OCI-LY1 (cell line): ENCODE results near the gene CDC42BPA.

Experiments
- H2AFZ ChIP-seq: fragments of 200-600 bp; sonication (generic), shearing (Covaris generic); 2 replicates; pipeline ENCODE4 v1.6.0; 2014; ENCODE audit warnings: antibody characterized with exemption, mild to moderate bottlenecking, low read length
- H3F3A ChIP-seq: fragments of 200-600 bp; sonication (generic), shearing (Covaris generic); 2 replicates; pipeline ENCODE4 v1.6.0; 2014; ENCODE audit warnings: mild to moderate bottlenecking, antibody characterized with exemption, low read length, moderate library complexity; ENCODE audit not compliant: insufficient read depth
- H3K27ac ChIP-seq: fragments of 200-600 bp; sonication (generic); 2 replicates; pipeline ENCODE4 v1.5.1; 2014; ENCODE audit warnings: low read length, mixed run types, mild to moderate bottlenecking, low read depth; ENCODE audit not compliant: poor library complexity, severe bottlenecking
- H3K27me3 ChIP-seq: fragments of 200-600 bp; sonication (generic); 2 replicates; pipeline ENCODE4 v1.6.0; 2014; ENCODE audit warnings: antibody characterized with exemption, mild to moderate bottlenecking, low read length, moderate library complexity; ENCODE audit not compliant: insufficient read depth
- H3K36me3 ChIP-seq: fragments of 200-600 bp; sonication (generic); 2 replicates; pipeline ENCODE4 v1.6.1; 2014; ENCODE audit warnings: mild to moderate bottlenecking, antibody characterized with exemption, low read length, moderate library complexity, mixed read lengths; ENCODE audit not compliant: insufficient read depth
- H3K4me1 ChIP-seq: fragments of 200-600 bp; sonication (generic); 2 replicates; pipeline ENCODE4 v1.5.1; 2014; ENCODE audit warnings: mild to moderate bottlenecking, low read length, moderate library complexity; ENCODE audit not compliant: insufficient read depth, severe bottlenecking
- H3K4me2 ChIP-seq: fragments of 200-600 bp; sonication (generic), shearing (Covaris generic); 2 replicates; pipeline ENCODE4 v1.6.1; 2014; ENCODE audit warnings: low read length
- H3K4me3 ChIP-seq: fragments of 200-600 bp; sonication (generic); 2 replicates; pipeline ENCODE4 v1.5.1; 2014; ENCODE audit warnings: low read length, low read depth, mild to moderate bottlenecking, mixed read lengths; ENCODE audit not compliant: poor library complexity, severe bottlenecking
- H3K79me2 ChIP-seq: fragments of 200-600 bp; shearing (Covaris generic); 2 replicates; pipeline ENCODE4 v1.6.1; 2016; ENCODE audit warnings: mixed run types, low read length, mixed read lengths; ENCODE audit not compliant: insufficient read depth
- H3K9ac ChIP-seq: fragments of 200-600 bp; sonication (generic), shearing (Covaris generic); 2 replicates; pipeline ENCODE4 v1.6.1; 2014; ENCODE audit warnings: mild to moderate bottlenecking, low read length, mixed read lengths
- H3K9me2 ChIP-seq: fragments of 200-600 bp; sonication (generic), shearing (Covaris generic); 2 replicates; pipeline ENCODE4 v1.6.1; 2014; ENCODE audit warnings: low read depth, mild to moderate bottlenecking, low read length, mixed read lengths
- H3K9me3 ChIP-seq: fragments of 200-600 bp; shearing (Covaris generic); 2 replicates; pipeline ENCODE4 v1.6.1; 2014; ENCODE audit warnings: low read length, mixed read lengths
- H4K20me1 ChIP-seq: fragments of 200-600 bp; sonication (generic), shearing (Covaris generic); 2 replicates; pipeline ENCODE4 v1.6.0; 2016; ENCODE audit warnings: mild to moderate bottlenecking, low read length; ENCODE audit not compliant: insufficient read depth
- CTCF ChIP-seq: fragments of 200-600 bp; sonication (generic), shearing (Covaris generic); IDR thresholded peaks from 2 replicates; pipeline ENCODE4 v1.5.1; 2017; ENCODE audit warnings: mild to moderate bottlenecking, antibody characterized with exemption, low read length, moderate library complexity, mixed read lengths
- EZH2 ChIP-seq: fragments of 200-600 bp; sonication (generic), shearing (Covaris generic); IDR thresholded peaks from 2 replicates; pipeline ENCODE4 v1.8.0; 2017; ENCODE audit warnings: borderline replicate concordance, mixed run types, mild to moderate bottlenecking, antibody characterized with exemption, low read length, moderate library complexity, mixed read lengths

CDC42BPA gene

GRCh38 chr1:226974544-226975258 is 343.6 kb downstream of the CDC42BPA start:
- Histone ChIP-seq H3K4me3 (no peak overlapping the region), H3K9ac (no peak overlapping the region), H3K9me3 (no peaks in the 10 kb centered on the region), H3K9me2 (no peaks in the 10 kb centered on the region), H2AFZ (no peak overlapping the region), H3K4me1 (no peaks in the 10 kb centered on the region), H3K27me3 (no peaks in the 10 kb centered on the region), H3K4me2 (no peak overlapping the region), H3K27ac (no peak overlapping the region), H3F3A (no peaks in the 10 kb centered on the region), H3K36me3 (peaks cover 7% of the 10 kb centered on the region; the same call in 1 of the 2 replicates), H4K20me1 (no peaks in the 10 kb centered on the region), H3K79me2 (no peaks in the 10 kb centered on the region)
- TF ChIP-seq EZH2 (no peak), CTCF (no peak)

- Histone ChIP-seq H3K4me3 (no peak overlapping the region), H4K20me1 (no peaks in the 10 kb centered on the region), H3K4me2 (no peak overlapping the region), H3K9me3 (no peaks in the 10 kb centered on the region), H3K27ac (no peak overlapping the region), H3K79me2 (no peaks in the 10 kb centered on the region), H2AFZ (no peak overlapping the region), H3K36me3 (peaks cover 7% of the 10 kb centered on the region; the same call in 1 of the 2 replicates), H3K9me2 (no peaks in the 10 kb centered on the region), H3K4me1 (no peaks in the 10 kb centered on the region), H3F3A (no peaks in the 10 kb centered on the region), H3K9ac (no peak overlapping the region), H3K27me3 (no peaks in the 10 kb centered on the region)
- TF ChIP-seq CTCF (no peak), EZH2 (no peak)
These were observed 344.3 kb downstream of the CDC42BPA start for GRCh38 chr1:226973898-226974543.

- no peak overlapping the region for H3K9ac ChIP-seq
- no peak overlapping the region for H3K4me3 ChIP-seq
- H3K36me3 ChIP-seq = peaks cover 7% of the 10 kb centered on the region; the same call in 1 of the 2 replicates
- H3K27me3 ChIP-seq = no peaks in the 10 kb centered on the region
- no peaks in the 10 kb centered on the region for H3K4me1 ChIP-seq
- H4K20me1 ChIP-seq = no peaks in the 10 kb centered on the region
- TF ChIP-seq EZH2 = no peak
- no peak for TF ChIP-seq CTCF
- no peaks in the 10 kb centered on the region for H3F3A ChIP-seq
- no peaks in the 10 kb centered on the region for H3K79me2 ChIP-seq
- H3K27ac ChIP-seq = no peak overlapping the region
- no peak overlapping the region for H2AFZ ChIP-seq
- no peak overlapping the region for H3K4me2 ChIP-seq
- no peaks in the 10 kb centered on the region for H3K9me2 ChIP-seq
- H3K9me3 ChIP-seq = no peaks in the 10 kb centered on the region
These were observed 344.9 kb downstream of the CDC42BPA start for GRCh38 chr1:226973371-226973897.
